GM13976 (cell line): ENCODE measurements around the gene ALX4.

Experiments
- DNase-seq: peaks from one replicate; pipeline ENCODE4 v3.0.0; 2012; ENCODE audit warnings: low spot score
- in situ Hi-C: fragments of 300-500 bp; cut with MboI; formaldehyde crosslinking; loops from one replicate; pipeline ENCODE4 v1.12.0; 2022; ENCODE audit warnings: low sequenced_read_pairs, mixed read lengths, inconsistent platforms; ENCODE audit not compliant: unreplicated experiment
- TF ChIP-seq, protein P1 (sequence below): IDR thresholded peaks from 2 replicates; pipeline ENCODE4 v1.5.1; 2012; ENCODE audit warnings: borderline replicate concordance, mild to moderate bottlenecking; ENCODE audit not compliant: insufficient read depth; ENCODE audit errors: extremely low read depth, missing control alignments, control extremely low read depth

ALX4 gene

DNA sequence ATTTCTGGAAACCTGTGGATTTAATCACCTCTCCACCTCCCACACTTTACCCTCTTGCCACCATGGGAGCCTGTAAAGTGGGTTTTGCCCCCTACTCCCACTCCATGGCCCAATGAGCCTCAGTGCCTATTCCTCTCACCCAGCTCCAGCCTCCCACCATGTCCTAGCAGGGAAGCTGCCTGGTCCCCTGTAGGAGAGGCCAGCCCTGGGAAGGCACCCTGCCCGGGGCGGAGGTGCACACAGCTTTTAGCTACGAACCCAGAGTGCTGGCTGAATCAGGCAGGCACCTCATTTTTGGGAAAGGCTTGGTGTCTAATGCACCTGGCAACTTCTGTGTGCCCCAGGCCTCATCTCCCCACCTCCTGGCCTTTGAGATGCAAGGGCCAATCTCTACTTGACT, 35.8 kb upstream of the ALX4 start:
- TF ChIP-seq, protein P1, sequence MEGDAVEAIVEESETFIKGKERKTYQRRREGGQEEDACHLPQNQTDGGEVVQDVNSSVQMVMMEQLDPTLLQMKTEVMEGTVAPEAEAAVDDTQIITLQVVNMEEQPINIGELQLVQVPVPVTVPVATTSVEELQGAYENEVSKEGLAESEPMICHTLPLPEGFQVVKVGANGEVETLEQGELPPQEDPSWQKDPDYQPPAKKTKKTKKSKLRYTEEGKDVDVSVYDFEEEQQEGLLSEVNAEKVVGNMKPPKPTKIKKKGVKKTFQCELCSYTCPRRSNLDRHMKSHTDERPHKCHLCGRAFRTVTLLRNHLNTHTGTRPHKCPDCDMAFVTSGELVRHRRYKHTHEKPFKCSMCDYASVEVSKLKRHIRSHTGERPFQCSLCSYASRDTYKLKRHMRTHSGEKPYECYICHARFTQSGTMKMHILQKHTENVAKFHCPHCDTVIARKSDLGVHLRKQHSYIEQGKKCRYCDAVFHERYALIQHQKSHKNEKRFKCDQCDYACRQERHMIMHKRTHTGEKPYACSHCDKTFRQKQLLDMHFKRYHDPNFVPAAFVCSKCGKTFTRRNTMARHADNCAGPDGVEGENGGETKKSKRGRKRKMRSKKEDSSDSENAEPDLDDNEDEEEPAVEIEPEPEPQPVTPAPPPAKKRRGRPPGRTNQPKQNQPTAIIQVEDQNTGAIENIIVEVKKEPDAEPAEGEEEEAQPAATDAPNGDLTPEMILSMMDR, result no peak
- in situ Hi-C loops, result no loop called here
- no peak for DNase-seq

DNA sequence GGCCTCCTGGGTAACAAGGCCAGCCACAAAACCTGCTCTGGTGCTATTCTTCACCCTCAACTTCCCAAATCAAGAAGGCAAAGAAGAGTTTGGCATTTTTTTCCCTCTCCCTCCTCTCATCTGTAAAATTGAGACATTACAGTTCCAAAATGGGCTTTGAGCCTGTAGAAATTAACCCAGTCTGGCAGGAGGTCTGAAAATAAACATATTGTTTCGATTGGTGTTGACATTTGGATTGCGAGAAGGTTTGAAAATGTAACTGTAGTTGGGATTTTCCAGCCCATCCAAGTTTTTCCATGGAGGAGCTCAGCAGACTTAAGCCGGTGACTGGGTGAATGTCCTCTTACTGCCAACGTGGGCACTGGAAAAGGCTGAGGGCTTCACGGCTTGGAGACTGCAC, 35.0 kb upstream of the ALX4 start:
- no peak for DNase-seq
- TF ChIP-seq, protein P1, result no peak
- in situ Hi-C loops, result no loop called here

DNA sequence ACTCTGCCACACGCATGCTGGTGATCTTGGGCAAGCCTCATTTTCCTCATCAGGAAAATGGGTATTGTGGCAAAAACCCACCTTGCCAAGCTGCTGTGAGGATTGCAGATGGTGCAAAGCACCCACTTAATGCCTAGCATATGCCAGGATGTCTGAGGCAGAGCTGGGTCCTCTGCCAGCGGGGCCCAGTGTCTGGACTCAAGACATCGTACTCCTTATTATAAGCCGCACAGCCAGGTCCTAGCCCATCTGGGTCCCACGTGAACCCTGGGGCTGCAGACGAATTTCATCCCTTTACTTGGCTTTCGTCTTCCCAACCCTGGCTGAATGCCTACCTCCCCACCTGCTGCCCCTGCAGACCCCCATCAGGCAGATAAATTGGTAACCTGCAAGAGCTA, 34.5 kb upstream of the ALX4 start:
- DNase-seq, result no peak
- in situ Hi-C loops, result no loop called here
- TF ChIP-seq, protein P1, result no peak

DNA sequence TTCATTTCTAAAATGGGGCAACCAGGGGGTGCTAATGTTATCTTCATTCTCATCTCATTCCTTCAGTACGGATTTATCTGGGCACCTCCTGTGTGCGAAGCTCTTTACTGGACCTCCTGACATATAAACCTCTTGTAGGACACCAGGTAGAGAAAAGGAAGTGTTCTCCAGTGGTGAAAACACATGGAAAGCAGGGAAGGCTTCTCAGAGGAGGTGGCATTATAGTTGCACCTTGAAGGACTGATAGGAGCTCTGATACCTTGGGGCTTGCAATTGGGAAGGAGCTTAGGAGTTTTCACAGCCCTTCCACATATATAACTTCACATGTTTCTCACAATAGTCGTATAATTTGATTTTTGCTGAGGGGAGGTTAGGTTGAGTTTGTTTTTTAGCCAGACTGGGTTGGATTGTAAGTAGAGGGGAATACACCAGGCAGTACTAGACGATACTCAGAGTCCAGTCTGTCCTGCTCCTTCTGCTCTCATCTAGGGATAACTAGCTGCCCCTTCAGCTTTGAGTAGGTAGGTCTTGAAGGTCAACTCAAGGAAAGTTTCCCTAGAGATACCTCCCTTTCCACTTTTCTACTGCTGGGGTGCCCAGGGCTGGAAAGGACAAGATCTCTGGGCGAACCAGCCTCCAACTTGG, 34.0 kb upstream of the ALX4 start:
- no peak for DNase-seq
- TF ChIP-seq, protein P1, result no peak
- in situ Hi-C loops, result no loop called here

DNA sequence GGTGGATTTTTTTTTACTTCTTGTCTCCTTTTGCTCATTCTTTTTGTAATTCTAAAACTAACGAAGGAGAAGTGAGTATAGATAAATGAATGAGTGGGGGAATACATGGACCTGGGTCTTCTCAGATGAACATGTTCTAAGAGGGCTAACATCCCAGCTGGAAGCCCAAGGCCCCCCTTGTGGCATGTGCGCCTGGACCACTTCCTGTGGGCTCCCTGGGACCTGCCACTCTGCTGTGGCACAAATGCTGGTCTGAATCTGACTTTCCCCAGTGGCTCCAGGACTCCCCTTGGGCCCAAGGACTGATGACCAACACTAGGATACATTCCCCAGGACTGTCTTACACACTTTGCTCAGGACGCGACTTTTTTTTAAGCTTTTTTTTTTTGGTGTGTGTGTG, 32.7 kb upstream of the ALX4 start:
- DNase-seq, result no peak
- in situ Hi-C loops, result no loop called here
- TF ChIP-seq, protein P1, result no peak

DNA sequence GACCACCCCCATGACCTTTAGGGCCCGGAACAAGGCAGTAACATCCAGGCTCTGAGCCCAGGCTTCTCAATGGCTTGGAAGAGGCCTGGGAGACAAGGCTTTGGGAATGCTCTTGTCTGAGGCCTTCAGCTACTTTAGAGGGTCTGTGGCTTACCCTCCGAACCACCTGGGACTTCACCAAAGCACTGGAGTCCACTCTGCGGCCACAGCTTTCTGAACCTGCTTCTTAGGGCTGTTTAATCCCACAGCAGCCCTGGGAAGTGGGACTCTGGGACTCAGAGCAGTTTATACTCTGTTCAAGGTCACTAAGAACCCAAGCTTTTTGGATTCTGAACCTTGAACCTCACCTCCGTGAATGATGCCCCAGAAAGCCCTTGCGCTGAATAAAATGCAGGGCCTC, 30.7 kb upstream of the ALX4 start:
- in situ Hi-C loops, result no loop called here
- TF ChIP-seq, protein P1, result no peak
- no peak for DNase-seq
